ENCODE results near the gene COG7. TPM values are rescaled to one million over a fixed set of nuclear protein-coding genes. Genes with fewer than 3 reads are reported as not detected.
"Not testable (repeated sequence)": the region's sequence is repeated elsewhere in the genome, so short reads cannot be mapped to it uniquely, and the experiment has no call there.

COG7 gene
- total RNA-seq, 2 donors from 2014 or later, result 34.0 to 35.3 TPM

GRCh38 chr16:23391381-23392222 is 61.4 kb downstream of the COG7 start:
- H3K4me1 ChIP-seq (replicated peaks), result peaks cover 9% of the 10 kb centered on the region
- no peak overlapping the region for H3K4me3 ChIP-seq
- DNase-seq (ENCODE audit: low spot score), result no peak
- H3K27ac ChIP-seq, result peak overlapping the region; percentile 50 to 79
- 82% methylated on average over 17 of the region's 17 CpGs for WGBS
- intact Hi-C loops (cut with DNase I), result no loop called here
- H3K27me3 ChIP-seq (replicated peaks; ENCODE audit: insufficient read depth), result no peaks in the 10 kb centered on the region
- no peaks in the 10 kb centered on the region for H3K36me3 ChIP-seq
- TF ChIP-seq POLR2AphosphoS5 (IDR thresholded peaks at IDR 0.05) (no peak), CTCF (IDR thresholded peaks at IDR 0.05) (no peak), POLR2A (IDR thresholded peaks at IDR 0.05) (no peak)
- H3K9me3 ChIP-seq, result no peaks in the 10 kb centered on the region

- H3K4me3 ChIP-seq; DNase-seq (ENCODE audit: low spot score); H3K9me3 ChIP-seq; H3K27me3 ChIP-seq (replicated peaks; ENCODE audit: insufficient read depth); H3K4me1 ChIP-seq (replicated peaks); intact Hi-C loops (cut with DNase I); H3K36me3 ChIP-seq: not testable (repeated sequence)
- H3K27ac ChIP-seq, result peak overlapping the region in 1 of 2 donors; percentile 79
- 96% methylated on average over 8 of the region's 8 CpGs for WGBS
Measured at GRCh38 chr16:23389936-23390335, 63.1 kb downstream of the COG7 start.

GRCh38 chr16:23389201-23389600 is 63.8 kb downstream of the COG7 start:
- no peak overlapping the region for H3K27ac ChIP-seq
- no peaks in the 10 kb centered on the region for H3K27me3 ChIP-seq (replicated peaks; ENCODE audit: insufficient read depth)
- intact Hi-C loops (cut with DNase I), result no loop called here
- H3K36me3 ChIP-seq, result no peaks in the 10 kb centered on the region
- TF ChIP-seq POLR2AphosphoS5 (IDR thresholded peaks at IDR 0.05), result no peak
- no peak for TF ChIP-seq POLR2A (IDR thresholded peaks at IDR 0.05)
- no peak for TF ChIP-seq CTCF (IDR thresholded peaks at IDR 0.05)
- no peak overlapping the region for H3K4me3 ChIP-seq
- H3K9me3 ChIP-seq, result no peaks in the 10 kb centered on the region
- peaks cover 9% of the 10 kb centered on the region for H3K4me1 ChIP-seq (replicated peaks)
- 93% methylated on average over 5 of the region's 5 CpGs for WGBS
- DNase-seq (ENCODE audit: low spot score), result no peak

GRCh38 chr16:23388786-23389185 is 64.2 kb downstream of the COG7 start:
- no peaks in the 10 kb centered on the region for H3K36me3 ChIP-seq
- H3K4me1 ChIP-seq (replicated peaks), result peaks cover 9% of the 10 kb centered on the region
- DNase-seq (ENCODE audit: low spot score), result no peak
- WGBS, result 96% methylated on average over 15 of the region's 15 CpGs
- H3K27me3 ChIP-seq (replicated peaks; ENCODE audit: insufficient read depth), result no peaks in the 10 kb centered on the region
- TF ChIP-seq POLR2A (IDR thresholded peaks at IDR 0.05) (no peak), POLR2AphosphoS5 (IDR thresholded peaks at IDR 0.05) (no peak)
- no peak overlapping the region for H3K4me3 ChIP-seq
- intact Hi-C loops (cut with DNase I), result no loop called here
- no peaks in the 10 kb centered on the region for H3K9me3 ChIP-seq
- H3K27ac ChIP-seq, result no peak overlapping the region

- peaks cover 9% of the 10 kb centered on the region for H3K4me1 ChIP-seq (replicated peaks)
- 93% methylated on average over 8 of the region's 8 CpGs for WGBS
- TF ChIP-seq CTCF (IDR thresholded peaks at IDR 0.05) (no peak), POLR2A (IDR thresholded peaks at IDR 0.05) (no peak), POLR2AphosphoS5 (IDR thresholded peaks at IDR 0.05) (no peak)
- no peak overlapping the region for H3K27ac ChIP-seq
- intact Hi-C loops (cut with DNase I), result no loop called here
- no peak overlapping the region for H3K4me3 ChIP-seq
- H3K27me3 ChIP-seq (replicated peaks; ENCODE audit: insufficient read depth), result no peaks in the 10 kb centered on the region
- H3K9me3 ChIP-seq, result no peaks in the 10 kb centered on the region
- H3K36me3 ChIP-seq, result no peaks in the 10 kb centered on the region
- no peak for DNase-seq (ENCODE audit: low spot score)
Measured at GRCh38 chr16:23387666-23388065, 65.3 kb downstream of the COG7 start.

GRCh38 chr16:23385441-23385840 is 67.5 kb downstream of the COG7 start:
- no peak overlapping the region for H3K4me3 ChIP-seq
- DNase-seq (ENCODE audit: low spot score), result no peak
- H3K36me3 ChIP-seq, result no peaks in the 10 kb centered on the region
- no peaks in the 10 kb centered on the region for H3K9me3 ChIP-seq
- no peaks in the 10 kb centered on the region for H3K27me3 ChIP-seq (replicated peaks; ENCODE audit: insufficient read depth)
- H3K27ac ChIP-seq, result peak overlapping the region; percentile 49 to 56
- intact Hi-C loops (cut with DNase I), result no loop called here
- TF ChIP-seq POLR2AphosphoS5 (IDR thresholded peaks at IDR 0.05) (no peak), POLR2A (IDR thresholded peaks at IDR 0.05) (no peak), CTCF (IDR thresholded peaks at IDR 0.05) (no peak)
- H3K4me1 ChIP-seq (replicated peaks), result no peaks in the 10 kb centered on the region
- WGBS, result 94% methylated on average over 15 of the region's 15 CpGs
